ENCODE data around the gene FSIP1. TPM values are rescaled to one million over a fixed set of nuclear protein-coding genes. Genes with fewer than 3 reads are reported as not detected.

FSIP1 gene
- total RNA-seq, 1 donor from 2014 or later, result 0.91 TPM

GRCh38 chr15:39777496-39777895 lies 5.1 kb downstream of the FSIP1 start:
- ATAC-seq (ENCODE audit: poor library complexity) (no peak), DNase-seq (no peak)
- intact Hi-C loops (cut with DNase I), result no loop called here

DNA sequence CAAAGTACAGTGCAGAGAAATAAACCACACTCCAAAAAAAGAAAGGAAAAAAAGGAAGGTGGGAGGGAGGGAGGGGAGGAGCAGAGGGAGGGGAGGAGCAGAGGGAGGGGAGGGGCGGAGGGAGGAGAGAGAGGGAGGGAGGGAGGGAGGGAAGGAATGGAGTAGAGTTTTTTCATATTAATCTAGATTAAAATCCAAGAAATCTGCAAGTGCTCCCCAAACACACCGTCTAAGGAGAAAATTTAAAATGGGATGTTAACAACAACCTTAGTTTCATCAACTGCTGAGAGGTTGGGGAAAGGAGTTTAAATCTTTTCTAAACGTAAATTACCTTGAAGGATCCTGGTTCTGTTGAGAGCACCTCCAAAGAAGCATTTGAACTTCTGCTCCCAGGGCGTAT lies 6.6 kb downstream of the FSIP1 start:
- intact Hi-C loops (cut with DNase I), result no loop called here
- ATAC-seq (ENCODE audit: poor library complexity) (no peak), DNase-seq (no peak)

- no peak for ATAC-seq (ENCODE audit: poor library complexity)
- no peak for DNase-seq
- intact Hi-C loops (cut with DNase I), result no loop called here
Measured at GRCh38 chr15:39774688-39775267, 7.9 kb downstream of the FSIP1 start.

DNA sequence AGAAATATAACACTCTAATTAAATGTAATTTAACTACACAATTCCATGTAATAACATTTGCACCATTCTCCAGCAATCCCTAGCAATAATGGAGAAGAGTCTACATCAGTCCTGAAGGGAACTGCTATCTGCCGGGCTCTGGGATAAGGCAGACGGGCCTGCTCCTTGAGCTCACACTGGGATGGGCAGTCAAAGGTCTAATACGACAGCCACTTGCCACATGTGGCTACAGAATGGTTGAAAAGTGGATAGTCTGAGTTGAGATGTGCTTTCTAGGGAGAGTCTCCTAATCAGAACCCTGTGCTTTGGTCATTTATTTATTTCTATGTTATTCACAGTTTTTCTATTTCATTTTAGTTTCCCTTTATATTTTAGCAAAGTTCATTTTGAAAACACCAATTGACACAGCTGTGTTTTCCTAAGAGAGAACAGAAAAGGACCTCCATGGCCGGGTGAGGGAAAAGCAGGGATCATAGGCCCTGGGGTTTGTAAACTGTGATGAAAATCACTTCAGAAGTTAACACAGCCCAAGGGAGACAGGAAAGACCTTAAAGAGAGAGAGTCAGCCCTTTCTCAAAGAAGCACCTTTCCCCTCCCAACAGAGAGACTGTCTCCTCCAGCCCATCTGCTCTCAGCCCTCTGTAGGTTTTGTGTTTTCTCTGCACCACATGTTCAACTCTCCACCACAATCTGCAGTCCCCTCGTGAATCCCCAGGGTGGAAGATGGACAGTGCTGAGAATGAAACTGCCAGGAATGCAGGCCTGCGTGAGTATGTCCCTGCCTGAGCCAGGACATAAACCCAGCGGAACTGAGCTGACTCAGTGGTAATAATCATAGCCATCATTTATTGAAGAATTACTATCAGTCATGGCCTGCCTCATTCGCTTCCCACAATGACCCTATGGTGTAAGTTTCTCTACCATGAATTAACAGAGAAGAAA lies 11.6 kb downstream of the FSIP1 start:
- ATAC-seq (ENCODE audit: poor library complexity) (peak; percentile 65), DNase-seq (no peak)
- intact Hi-C loops (cut with DNase I), result no loop called here

DNA sequence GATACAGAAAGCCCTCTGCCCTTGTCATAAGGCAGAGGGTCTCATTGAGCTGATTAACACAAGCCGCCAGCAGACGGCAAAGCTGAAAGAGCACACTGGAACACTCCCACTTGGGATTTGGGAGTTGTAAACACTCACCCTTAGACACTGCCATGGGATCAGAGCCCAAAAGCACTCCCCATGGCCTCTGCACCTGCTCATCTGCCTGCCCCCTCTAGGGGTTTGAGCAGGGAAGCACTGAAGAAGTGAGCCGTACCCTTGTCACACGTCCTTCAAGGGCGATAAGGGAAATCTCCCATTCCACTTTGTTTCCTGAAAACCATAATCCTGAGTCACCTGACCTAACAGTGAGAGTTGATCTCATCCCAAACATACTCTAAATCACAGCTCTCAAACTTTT lies 14.7 kb downstream of the FSIP1 start:
- DNase-seq, result no peak
- intact Hi-C loops (cut with DNase I), result no loop called here
- ATAC-seq (ENCODE audit: poor library complexity), result no peak

DNA sequence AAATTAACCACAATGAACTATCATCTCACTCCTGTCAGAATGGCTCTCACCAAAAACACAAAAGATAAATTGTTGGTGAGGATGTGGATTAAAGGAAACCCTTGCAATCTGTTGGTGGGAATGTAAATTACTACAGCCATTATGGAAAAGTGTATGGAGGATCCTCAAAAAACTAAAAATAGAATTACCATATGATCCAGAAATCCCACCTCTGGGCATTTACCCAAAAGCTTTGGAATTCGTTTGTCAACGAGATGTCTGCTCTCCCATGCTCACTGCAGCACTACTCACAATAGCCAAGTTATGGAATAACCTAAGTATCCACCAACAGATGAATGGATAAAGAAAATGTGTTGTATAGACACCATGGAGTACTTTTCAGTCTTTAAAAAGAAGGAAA lies 21.6 kb downstream of the FSIP1 start:
- intact Hi-C loops (cut with DNase I), result no loop called here
- ATAC-seq (ENCODE audit: poor library complexity) (no peak), DNase-seq (no peak)

DNA sequence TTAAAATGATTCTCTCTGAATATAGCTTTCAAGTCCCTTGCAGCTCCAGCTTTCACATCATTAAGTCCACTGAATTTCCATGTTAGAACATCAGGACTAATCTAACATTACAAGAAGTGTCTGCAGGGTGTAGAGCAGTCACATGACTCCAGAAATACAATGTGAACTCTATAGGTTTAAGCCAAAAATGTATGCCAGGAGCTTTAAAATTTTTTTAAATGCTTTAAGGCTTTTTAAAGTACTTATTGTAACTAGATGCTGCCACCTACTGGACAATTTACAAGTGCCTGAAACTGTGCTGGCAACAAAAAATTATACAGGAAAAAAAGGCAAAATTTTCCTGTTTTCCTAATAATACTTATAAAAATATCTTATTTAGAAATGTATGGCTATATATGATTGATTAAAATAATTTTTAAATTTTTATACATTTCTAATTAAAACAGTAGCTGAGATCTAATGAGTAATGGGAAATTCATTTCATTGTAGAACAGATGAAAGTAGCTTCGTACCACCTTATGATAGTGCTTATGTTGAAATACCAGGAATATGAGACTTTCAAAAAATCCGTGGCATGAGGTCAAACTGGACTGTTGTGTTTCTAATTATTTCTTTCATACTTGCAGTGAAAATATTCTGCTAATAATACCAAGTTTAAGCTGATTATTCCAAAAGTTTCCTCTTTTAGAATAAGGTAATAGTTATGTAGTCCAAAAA lies 25.7 kb downstream of the FSIP1 start:
- intact Hi-C loops (cut with DNase I), result loop anchor here (5.0 to 10.0 kb wide), 3 partner anchors 75 to 1050 kb away; partner anchors contain the start of gene THBS1
- DNase-seq (no peak), ATAC-seq (ENCODE audit: poor library complexity) (no peak)

DNA sequence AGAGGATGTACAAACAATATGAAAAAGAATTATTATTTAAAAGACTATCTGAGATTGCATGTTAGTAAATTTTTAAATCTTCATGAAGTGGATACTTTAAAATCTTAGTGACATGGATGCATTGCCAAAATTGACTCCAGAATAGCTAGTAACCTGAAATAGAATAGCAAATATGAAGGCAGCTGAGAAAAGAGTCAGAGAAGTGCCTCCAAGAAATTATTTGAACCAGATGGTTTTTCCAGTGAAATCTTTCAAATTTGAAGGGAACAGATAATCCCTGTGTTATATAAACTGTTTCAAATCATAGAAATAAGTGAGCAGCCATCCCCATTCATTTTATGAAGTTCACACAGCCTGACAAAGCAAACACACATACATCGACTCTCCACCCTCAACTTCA lies 29.6 kb downstream of the FSIP1 start:
- DNase-seq (no peak), ATAC-seq (ENCODE audit: poor library complexity) (no peak)
- intact Hi-C loops (cut with DNase I), result loop anchor here (10.0 kb wide), 1 partner anchor 168 kb away; the partner anchor contains the start of gene THBS1

GRCh38 chr15:39752246-39752645 lies 30.4 kb downstream of the FSIP1 start:
- intact Hi-C loops (cut with DNase I), result loop anchor here (10.0 kb wide), 1 partner anchor 167 kb away; the partner anchor contains the start of gene THBS1
- DNase-seq (no peak), ATAC-seq (ENCODE audit: poor library complexity) (no peak)

DNA sequence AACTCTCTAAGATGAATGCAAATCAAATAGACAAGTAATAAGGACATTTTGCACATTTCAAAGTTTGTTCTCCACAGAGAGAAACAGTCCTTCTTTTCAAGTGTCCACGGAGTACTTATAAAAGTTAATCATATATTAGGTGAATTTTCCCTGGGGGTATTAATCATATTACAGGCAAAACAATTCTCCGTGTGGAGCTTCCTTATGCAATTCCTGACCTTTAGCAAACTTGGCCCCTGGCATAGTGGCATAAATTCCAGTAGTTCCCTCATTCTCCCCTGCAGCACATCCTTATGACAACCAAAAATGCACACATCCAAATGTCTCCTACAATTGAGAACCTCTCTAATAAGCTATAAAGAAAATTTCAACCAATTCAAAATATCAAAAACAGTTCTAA lies 34.4 kb downstream of the FSIP1 start:
- intact Hi-C loops (cut with DNase I), result no loop called here
- no peak for ATAC-seq (ENCODE audit: poor library complexity)
- no peak for DNase-seq

DNA sequence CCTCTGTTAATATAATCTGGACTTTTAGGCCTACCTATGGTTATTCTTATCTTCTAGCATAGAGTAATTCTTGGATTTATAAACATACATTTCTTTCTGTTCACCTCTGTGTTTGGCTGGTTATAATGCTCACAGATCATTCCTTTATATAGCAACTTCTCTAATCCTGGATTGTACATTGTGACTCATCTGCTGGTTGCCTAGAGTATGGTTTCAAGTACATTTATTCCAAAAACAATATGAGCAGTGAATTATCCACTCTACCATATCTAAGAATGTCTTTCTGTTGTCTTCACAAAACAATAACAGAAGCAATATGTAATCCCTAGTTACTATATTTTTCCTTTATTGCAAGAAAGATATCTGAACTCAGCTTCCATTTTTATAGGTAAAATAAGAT lies 35.3 kb downstream of the FSIP1 start:
- ATAC-seq (ENCODE audit: poor library complexity) (no peak), DNase-seq (no peak)
- intact Hi-C loops (cut with DNase I), result no loop called here

DNA sequence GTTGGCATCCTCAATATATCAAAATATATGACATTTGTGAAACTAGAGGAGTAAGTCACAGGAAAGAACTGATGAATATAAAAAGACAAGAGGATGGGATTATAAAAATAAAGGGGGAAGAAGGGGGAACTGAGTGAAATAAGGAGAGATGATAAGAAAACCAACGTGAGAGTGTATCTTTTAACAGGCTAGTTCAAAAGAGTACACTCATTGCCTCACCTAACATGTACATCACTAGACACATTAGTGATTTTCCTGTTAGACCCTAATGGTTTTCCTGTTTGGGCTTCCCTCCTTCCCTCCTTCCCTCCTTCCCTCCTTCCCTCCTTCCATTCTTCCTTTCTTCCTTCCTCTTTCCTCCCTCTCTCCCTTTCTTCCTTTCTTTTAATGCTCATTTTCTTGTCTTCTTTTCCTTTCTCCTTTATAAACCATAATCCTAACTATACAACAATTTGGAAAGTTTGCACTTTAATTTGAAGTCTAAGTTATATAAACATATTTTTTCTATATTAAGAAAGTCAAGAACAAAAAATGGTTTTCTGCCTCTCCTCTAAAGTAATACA lies 35.8 kb downstream of the FSIP1 start:
- intact Hi-C loops (cut with DNase I), result no loop called here
- DNase-seq (no peak), ATAC-seq (ENCODE audit: poor library complexity) (no peak)

- intact Hi-C loops (cut with DNase I), result no loop called here
- DNase-seq (no peak), ATAC-seq (ENCODE audit: poor library complexity) (no peak)
Measured at GRCh38 chr15:39746176-39746575, 36.5 kb downstream of the FSIP1 start.

- ATAC-seq (ENCODE audit: poor library complexity) (no peak), DNase-seq (no peak)
- intact Hi-C loops (cut with DNase I), result no loop called here
Measured at GRCh38 chr15:39745415-39745814, 37.2 kb downstream of the FSIP1 start.

DNA sequence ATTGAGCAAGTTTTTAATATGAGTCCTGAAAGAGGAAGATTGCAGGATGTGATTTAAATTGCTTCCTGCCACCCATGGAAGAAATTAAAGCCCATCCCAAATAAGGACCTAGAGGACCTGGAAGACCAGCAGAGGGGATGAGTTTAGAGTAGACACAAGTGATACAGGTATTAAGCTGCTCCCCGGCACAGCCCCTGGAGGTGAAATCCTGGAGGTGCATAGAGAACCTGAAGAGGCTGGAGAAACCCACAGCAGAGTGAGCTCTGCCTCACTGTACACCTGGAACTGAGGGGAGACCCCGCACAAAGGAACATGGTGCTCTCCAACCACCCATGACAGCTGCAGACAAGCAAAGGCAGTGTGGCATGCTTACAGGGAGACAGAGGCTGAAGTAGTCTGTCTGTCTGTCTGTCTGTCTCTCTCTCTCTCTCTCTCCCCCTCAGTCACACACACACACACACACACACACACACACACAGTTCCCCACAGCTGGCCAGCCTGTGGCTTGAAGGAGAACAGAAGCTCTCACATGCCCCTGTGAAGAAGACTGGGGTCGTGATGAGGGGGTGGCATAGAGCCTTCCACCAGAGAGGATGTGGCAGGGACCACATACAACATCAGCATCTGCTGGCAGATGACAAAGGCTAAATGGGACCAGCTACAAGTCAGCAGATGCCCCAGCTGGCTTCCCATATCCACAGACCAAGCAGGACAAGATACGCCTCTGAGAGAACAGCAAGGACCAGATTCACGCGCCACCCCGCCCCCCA lies 38.1 kb downstream of the FSIP1 start:
- DNase-seq, result no peak
- ATAC-seq (ENCODE audit: poor library complexity), result no peak
- intact Hi-C loops (cut with DNase I), result no loop called here

GRCh38 chr15:39743611-39744010 lies 39.0 kb downstream of the FSIP1 start:
- intact Hi-C loops (cut with DNase I), result no loop called here
- DNase-seq, result no peak
- no peak for ATAC-seq (ENCODE audit: poor library complexity)

- no peak for DNase-seq
- no peak for ATAC-seq (ENCODE audit: poor library complexity)
- intact Hi-C loops (cut with DNase I), result no loop called here
Measured at GRCh38 chr15:39741258-39741657, 41.4 kb downstream of the FSIP1 start.

- intact Hi-C loops (cut with DNase I), result no loop called here
- peak; percentile 43 for DNase-seq
- ATAC-seq (ENCODE audit: poor library complexity), result no peak
Measured at GRCh38 chr15:39738998-39739397, 43.6 kb downstream of the FSIP1 start.

DNA sequence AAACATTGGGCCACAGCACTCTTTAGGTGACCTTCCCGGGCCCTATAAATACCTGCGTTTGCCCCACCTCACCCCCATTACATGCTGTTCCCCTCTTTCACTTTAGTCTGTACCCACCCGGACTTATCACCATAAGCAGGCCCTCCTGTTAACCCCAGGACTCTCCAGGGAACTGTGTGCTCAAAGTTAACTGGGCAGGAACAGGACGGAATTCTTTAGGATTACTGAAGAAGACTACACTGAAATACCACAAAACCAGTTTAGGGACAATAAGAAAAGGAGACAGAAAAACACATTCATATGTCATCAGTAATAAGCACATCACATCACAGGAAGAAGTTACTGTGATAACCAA lies 45.5 kb downstream of the FSIP1 start:
- ATAC-seq (ENCODE audit: poor library complexity), result no peak
- no peak for DNase-seq
- intact Hi-C loops (cut with DNase I), result no loop called here

Measured in Right ventricle myocardium superior (tissue), 1 donor.